ENCODE results near the gene NELFCD. TPM values are rescaled to one million over a fixed set of nuclear protein-coding genes. Genes with fewer than 3 reads are reported as not detected.

Gene NELFCD
- total and polyA plus RNA-seq, 9 of the 15 experiments (the other 6 are each of a cell fraction or from before 2014, with no cell fraction given): 11.7 to 163 (median 96.5) TPM

GRCh38 chr20:58981628-58982364 lies 740 bp downstream of the NELFCD start:
- DNase-seq (ENCODE audit: extremely low read depth in 1 of 4, low spot score in 3 of 4) (peak; percentile 32 to 54 (median 39)), FAIRE-seq (peak; percentile 29)
- no peak for TF ChIP-seq HDAC3 (IDR thresholded peaks at IDR 0.05; ENCODE audit: borderline replicate concordance, partially characterized antibody)
- TF ChIP-seq ZNF384 (IDR thresholded peaks at IDR 0.05; ENCODE audit: low read depth, low read length): peak; percentile 87
- no peak for TF ChIP-seq POLR2AphosphoS2 (IDR thresholded peaks at IDR 0.05; ENCODE audit: low read length)
- no peak for TF ChIP-seq RREB1 (CRISPR knock-in tag; IDR thresholded peaks at IDR 0.05)
- no peak for TF ChIP-seq ZNF764 (CRISPR knock-in tag; IDR thresholded peaks at IDR 0.05; ENCODE audit: low read depth)
- no peak for TF ChIP-seq ZNF408 (CRISPR knock-in tag; IDR thresholded peaks at IDR 0.05; ENCODE audit: low read depth)
- TF ChIP-seq, protein P1, sequence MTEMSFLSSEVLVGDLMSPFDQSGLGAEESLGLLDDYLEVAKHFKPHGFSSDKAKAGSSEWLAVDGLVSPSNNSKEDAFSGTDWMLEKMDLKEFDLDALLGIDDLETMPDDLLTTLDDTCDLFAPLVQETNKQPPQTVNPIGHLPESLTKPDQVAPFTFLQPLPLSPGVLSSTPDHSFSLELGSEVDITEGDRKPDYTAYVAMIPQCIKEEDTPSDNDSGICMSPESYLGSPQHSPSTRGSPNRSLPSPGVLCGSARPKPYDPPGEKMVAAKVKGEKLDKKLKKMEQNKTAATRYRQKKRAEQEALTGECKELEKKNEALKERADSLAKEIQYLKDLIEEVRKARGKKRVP (CRISPR knock-in tag; IDR thresholded peaks at IDR 0.05): 0 out of 2 replicates have a peak, but pooled peaks have one; percentile 28
- TF ChIP-seq ZBTB11 (CRISPR knock-in tag; IDR thresholded peaks at IDR 0.05): 0 out of 6 replicates have a peak, but pooled peaks of 1 of the 3 experiments have one; percentile 29
- TF ChIP-seq CBX1 (IDR thresholded peaks at IDR 0.05; ENCODE audit: low read depth): no peak
- peak; percentile 47; the same call in 1 of the 2 replicates for TF ChIP-seq BRD4 (IDR thresholded peaks at IDR 0.05)

More at GRCh38 chr20:58981628-58982364, 740 bp downstream of the NELFCD start:
- Histone ChIP-seq H3K27me3 (ENCODE audit: control insufficient read depth in 2 of 2, insufficient read depth in 2 of 2, low read length in 2 of 2) (no peaks in the 10 kb centered on the region), H3K9me1 (ENCODE audit: control insufficient read depth, insufficient read depth, low read length) (no peaks in the 10 kb centered on the region), H2AFZ (ENCODE audit: low read depth, low read length) (peak overlapping the region; percentile 60; the same call in 1 of the 2 replicates), H3K79me2 (ENCODE audit: control insufficient read depth, insufficient read depth, low read length) (peaks cover 56% of the 10 kb centered on the region), H3K9ac (ENCODE audit: insufficient read depth in 1 of 2, low read depth in 2 of 2, low read length in 2 of 2) (peak overlapping the region; percentile 95 to 96), H3K4me1 (replicated peaks in 1 of 2; ENCODE audit: control insufficient read depth in 2 of 2, insufficient read depth in 2 of 2, low read length in 2 of 2) (peaks cover 17 to 25% of the 10 kb centered on the region in 2 experiments; a peak in 4 of 5 replicates), H3K27ac (ENCODE audit: extremely low read depth, low read depth, low read length) (peak overlapping the region; percentile 84), H3K36me3 (ENCODE audit: control insufficient read depth, insufficient read depth, low read length) (peaks cover 40% of the 10 kb centered on the region), H3K4me2 (ENCODE audit: insufficient read depth, low read length) (peak overlapping the region; percentile 96), H4K20me1 (replicated peaks; ENCODE audit: control insufficient read depth, insufficient read depth, low read length) (peaks cover 5% of the 10 kb centered on the region; the same call in 1 of the 2 replicates), H3K4me3 (peak overlapping the region; percentile 78), H3K9me3 (replicated peaks; ENCODE audit: control insufficient read depth, insufficient read depth, low read depth, low read length) (no peaks in the 10 kb centered on the region)
- in situ Hi-C loops (cut with MboI): no loop called here
- BruUV-seq (replicated peaks): no TSS peak
- intact Hi-C loops (cut with micrococcal nuclease): loop anchor here (5.0 kb wide), 2 partner anchors 51 to 89 kb away; partner anchors contain the start of gene ATP5F1E
- ChIA-PET CTCF (ENCODE audit: low intra/inter-chr PET ratio) (interaction anchor here (0.7 kb wide), 1 partner anchor 1909 kb away, joined by 3 read pairs; no protein-coding TSS in a partner anchor), POLR2A (interaction anchor here (0.9 to 4.6 kb wide), 5 partner anchors 11 to 62 kb away, joined by 3 to 29 read pairs (median 5); partner anchors contain the start of gene ATP5F1E)
- peak; percentile 63 for ATAC-seq
- 0% methylated on average over 21 of the region's 29 CpGs for WGBS (ENCODE audit: insufficient coverage, low coverage, missing lambda C conversion rate)
